ENCODE data around the gene CDK18.

CDK18 gene

DNA sequence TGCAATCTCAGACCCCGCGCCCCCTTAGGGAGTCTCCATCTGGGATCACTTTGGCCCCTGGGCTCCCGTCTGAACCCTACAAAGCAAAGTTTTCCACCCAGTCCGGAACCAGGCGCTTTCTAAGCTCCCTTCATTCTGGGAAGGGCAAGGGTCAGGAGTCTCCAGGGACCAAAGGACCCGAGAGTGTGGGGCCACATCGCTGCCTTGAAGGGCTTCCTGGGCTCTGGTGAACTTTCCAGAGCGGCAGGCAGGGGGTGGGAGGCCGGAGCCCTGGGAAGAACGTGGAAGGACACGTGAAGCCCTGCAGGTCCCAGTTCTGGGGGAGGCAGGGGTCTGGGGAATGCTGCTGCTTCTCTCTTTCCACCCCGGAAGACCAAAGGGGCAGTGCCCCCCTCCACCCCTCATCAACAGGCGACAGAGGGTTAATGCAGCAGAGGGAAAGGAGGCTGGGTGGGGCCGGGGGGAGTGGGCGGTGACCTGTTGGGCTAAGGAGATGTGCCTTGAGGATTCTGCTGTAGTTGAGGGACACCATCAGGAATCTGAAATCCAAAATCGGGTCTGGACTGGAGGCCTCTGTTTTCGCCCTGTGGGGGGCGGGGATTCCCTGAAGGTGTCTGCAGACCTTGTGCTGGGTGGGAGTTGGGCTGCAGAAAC lies 734 bp downstream of the CDK18 start:
- DNase-seq (ENCODE audit: low read depth), result no peak

DNA sequence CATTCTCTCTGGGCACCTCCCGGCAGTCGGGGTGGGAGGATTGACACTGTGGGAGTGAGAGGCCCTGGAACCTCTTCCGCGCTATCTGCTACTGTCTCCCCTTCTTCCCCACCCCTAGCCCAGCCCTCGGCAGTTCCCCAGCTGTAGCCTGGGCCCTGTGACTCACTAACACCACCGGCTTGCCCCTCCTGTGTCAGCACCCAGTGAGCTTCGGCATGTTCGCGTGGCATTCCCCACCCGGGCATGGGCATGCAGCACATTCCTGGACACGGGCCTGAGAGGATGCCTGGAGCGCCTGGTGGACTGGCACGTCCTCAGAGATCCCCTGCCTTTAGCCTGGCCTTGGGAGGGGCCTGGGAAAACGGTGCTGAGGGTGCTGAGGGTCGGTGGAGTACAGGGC lies 1.3 kb downstream of the CDK18 start:
- no peak for DNase-seq (ENCODE audit: low read depth)

DNA sequence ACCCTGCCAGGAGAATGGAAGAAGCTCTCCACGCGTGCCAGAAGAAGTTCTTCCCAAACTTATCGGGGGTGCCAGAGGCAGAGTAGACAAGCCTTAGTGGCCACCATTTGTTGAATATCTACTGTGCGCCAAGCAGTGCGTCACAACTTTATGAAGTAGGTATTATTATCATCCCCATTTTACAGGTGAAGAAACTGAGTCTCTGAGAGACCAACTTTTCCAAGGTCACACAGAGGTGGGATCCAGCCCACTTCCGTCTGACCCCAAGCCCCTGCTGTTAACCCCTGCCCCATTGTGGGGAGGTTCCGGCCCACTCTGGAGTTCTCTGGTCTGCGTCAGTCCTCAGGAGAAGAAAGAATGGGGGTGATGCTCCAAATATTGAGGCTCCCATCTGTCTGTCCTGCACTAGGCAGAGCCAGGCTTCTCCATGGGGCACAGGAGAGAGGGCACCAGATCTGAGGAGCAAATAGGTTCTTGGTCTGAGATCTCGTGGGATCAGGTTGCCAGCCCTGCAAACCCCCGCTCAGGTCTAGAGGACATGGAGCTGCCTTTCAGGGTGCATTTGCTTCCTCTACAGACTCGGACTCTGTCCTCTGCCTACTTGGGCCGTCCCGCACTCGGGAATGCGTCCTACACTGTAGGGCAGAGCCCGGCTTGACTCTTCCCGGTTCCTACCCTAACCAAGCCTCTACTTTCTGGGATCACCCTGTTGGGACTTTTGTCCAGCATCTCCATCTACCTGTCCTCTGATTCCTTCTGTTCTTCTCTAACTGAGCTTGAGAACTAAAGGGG lies 2.1 kb downstream of the CDK18 start:
- no peak for DNase-seq (ENCODE audit: low read depth)

DNA sequence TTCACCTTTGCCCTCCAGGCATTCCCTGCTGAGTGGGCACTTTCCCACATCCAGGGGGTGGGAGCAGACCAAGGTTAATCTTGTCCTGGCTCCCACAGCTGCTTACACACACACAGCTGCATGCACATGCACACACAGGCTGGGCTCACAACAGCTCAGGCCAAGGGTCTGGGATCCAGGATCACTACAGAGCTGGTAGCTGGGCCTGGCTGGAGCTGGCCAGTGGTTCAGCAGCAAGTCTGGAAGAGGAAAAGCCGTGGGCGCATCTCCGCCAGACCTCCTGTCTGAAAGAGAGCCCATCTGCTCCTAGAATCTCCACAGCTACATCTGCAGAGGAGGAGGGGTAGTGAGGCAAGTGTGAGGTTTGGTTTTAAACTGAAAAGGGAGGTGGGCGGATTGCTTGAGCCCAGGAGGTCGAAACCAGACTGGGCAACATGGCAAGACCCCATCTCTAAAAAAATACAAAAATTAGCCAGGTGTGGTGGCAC lies 3.8 kb downstream of the CDK18 start:
- DNase-seq (ENCODE audit: low read depth), result no peak

DNA sequence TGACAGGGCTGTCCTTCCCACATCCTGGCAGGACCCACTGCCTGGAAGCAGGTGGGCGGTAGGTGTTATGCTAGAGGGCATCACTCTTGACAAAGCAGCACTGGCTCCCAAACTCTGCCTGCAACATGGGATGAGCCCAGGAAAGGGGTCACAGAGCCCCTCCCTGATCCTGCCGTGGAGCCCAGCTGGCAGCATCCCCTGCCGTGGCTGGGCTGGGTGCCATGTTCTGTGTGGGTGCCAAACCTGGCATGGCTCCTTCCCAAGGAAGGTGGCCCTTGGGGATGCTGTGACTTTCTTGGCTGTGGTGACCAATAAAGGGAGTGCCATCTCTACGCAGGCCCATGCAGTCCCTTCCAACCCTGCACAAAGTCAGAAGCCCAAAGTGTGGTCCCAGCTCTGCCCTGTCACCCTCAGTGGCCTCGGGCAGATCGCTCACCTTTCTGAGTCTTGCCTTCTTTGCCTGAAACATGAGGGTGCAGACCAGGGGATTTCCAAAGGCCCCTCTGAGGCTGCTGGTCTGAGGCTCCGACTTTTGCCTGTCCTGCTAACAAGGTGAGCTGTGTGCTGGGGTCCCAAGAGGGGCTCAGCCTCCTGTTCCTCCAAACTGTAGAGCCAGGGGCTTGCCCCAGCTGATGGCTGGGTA lies 6.0 kb downstream of the CDK18 start:
- no peak for DNase-seq (ENCODE audit: low read depth)

DNA sequence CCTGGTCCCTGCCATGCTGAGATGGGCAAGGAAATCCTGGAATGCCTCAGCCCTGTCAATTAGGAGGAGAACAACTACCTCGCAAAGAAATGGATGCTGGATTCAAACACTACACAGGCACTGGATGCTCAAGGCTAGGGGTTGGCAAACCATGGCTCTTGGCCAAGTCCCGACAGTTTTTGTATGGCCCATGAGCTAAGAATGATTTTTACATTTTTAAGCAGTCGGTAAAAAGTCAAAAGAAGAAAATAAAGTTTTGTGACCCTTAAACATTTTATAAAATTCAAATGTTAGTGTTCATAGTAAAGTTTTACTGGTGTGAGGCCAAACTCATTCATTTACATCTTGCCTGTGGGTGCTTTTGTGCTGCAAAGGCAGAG lies 6.5 kb downstream of the CDK18 start:
- no peak for DNase-seq (ENCODE audit: low read depth)

DNA sequence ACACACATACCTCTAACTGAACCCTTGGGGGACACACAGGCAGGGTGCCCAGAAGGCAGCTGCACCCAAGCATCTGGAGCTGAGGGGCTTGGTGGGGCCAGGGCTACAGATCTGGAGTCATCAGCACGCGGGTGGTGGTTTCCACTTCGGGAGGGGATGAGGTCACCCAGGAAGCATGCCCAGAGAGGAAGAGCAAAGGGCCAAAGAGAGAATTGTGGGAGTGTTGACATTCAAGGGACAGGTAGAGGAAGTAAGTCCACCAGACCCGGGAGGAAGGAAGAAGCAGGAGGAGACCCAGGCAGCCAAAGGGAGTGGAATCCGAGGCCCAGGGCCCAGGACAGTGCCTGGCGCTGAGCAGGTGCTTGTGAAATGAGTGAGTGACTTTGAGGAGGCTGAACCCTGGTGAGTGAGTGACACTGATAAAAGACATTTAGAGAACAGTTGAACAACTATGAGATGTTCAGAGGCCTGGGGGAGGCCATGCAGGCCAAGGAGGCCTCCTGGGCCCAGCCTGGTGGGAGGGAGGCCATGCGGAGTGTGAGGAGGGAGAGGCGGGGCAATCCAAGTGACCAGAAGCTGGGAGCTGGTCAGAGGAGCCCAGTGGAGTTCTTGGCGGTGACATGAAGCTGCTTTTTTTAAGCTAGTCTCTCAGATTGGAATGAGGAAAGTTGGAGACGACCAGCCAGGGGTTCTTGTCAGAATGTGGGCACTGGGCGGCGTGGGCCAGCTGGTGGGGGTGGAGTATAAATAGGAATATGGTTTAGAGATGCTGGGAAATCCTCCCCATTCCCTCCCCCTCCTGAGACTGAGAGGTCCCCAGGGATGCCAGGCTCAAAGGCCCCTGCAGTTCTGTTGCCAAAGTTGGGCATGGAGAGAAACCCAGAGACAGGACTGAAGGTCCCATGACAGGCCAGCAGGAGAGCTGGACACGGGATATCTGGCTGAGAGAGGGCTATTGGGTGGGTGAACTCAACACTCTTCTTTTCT lies 7.9 kb downstream of the CDK18 start:
- DNase-seq (ENCODE audit: low read depth), result no peak

DNA sequence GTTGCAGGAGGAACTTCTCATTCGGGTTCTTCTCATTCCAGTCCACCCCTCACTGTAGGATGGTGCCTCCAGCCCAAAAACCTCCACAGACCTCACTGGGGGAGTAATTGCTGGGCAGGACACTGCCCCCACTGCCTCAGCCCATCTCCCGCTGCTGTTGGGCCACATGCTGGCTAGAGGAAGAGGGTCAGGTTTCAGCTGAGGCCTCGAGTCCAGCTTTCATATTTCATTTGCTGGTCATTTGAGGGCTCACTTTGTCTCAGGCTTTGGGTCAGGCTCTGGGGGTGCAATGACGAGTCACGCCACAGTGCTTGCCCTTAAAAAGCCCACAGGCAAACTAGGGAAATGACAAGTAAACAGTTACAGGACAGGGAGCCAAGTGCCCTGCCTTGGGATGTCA lies 9.3 kb downstream of the CDK18 start:
- no peak for DNase-seq (ENCODE audit: low read depth)

DNA sequence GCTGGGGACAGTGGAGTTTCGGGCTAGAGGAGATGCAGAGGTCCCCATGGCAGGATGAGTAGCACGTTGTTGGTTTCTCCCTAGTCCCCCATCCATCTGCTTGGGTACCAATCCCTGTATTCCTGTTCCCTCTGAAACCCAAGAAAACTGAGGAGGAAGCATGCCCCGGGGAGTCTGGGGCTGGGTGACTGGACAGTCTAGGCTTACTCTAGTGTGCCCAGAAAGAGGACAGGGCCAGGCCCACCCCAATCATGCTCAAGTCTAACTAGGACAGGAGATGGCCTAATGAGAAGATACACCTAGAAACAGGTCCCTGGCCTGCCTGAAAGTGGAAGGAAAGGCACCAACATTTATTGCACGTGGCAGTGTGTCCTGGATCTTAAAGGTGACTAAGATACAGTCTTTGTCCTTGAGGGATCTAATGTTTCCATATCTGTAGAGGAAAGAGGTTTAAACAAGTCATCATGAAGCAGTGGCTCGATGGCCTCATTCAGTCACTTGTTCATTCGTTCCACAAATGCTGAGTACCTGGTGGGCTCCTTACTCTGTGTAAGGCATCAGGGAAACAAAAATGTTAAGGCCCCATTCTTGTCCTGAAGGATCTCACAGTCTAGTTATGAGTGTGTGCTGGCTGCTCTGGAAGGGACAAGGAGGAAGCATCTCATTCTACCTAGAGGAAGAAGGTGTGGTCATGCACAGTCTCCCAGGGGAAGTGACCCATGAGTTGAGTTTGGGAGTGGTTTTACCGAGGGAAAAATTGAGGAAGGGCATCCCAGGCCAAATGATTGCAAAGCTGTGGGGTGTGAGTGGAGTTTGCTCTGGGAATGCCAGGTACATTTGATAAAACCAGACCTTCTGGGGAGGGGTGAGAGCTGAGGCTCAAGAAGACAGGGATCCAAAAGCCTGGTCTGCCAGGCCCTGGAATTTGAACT lies 10.0 kb downstream of the CDK18 start:
- no peak for DNase-seq (ENCODE audit: low read depth)

DNA sequence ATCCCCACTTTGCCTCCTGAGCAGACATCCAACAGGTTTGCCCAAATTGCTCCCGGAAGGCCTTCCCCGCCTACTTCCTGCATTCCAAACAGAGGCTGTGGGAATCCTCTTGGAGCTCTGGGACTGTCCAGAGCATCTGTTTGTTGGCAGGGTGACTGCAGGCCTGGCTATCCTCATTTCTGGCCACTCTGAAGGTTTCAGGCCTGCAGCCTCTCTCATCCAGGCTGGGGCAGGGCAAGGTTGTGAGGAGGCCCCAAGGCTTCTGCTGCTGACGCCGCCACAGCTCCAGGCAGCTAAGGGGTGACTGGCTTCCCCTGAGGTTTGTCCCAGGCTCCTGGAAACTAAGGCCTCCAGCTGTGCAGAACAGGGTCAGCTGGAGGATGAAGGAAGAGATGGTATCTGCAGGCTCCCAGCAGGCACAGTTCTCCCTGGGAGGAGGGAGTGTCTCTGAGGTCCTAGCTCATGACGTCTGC lies 11.3 kb downstream of the CDK18 start:
- no peak for DNase-seq (ENCODE audit: low read depth)

DNA sequence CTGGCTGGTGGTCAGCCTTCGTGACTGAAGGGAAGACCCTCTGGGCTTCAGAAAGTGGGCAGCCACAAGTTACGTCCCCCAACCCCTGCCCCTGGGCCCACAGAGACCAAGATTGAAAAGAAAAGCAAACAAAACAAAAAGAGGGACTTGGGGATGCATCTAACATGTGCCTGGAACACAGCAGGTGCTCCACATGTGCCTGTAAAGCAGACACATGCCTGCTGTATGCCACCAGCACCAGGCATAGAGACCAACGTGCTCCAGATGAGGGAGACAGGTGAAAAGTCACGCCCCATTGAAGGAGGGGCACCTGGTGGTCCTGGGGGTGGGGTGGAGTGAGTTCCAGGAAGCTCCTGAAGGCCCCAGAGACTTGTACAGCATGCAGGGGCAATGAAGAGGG lies 11.9 kb downstream of the CDK18 start:
- DNase-seq (ENCODE audit: low read depth), result no peak

DNA sequence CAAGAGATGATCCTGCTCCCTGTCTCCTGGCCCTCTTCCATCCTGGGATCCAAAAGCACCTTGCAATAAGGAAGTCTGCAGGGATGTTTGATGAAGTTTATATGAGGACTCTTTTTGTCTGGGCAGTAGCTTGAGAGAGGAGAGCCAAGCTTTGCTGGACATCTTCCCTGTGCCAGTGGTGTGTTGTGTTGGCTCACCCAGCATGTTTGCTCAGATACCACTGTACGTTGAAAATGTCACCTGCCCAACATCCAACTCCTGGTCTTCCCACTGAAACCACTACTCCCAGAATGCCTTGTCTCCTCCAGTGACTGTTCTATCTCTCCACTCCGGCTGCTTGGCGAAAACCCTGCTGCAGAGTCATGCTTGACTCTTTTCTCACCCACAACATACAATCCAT lies 12.8 kb downstream of the CDK18 start:
- no peak for DNase-seq (ENCODE audit: low read depth)

DNA sequence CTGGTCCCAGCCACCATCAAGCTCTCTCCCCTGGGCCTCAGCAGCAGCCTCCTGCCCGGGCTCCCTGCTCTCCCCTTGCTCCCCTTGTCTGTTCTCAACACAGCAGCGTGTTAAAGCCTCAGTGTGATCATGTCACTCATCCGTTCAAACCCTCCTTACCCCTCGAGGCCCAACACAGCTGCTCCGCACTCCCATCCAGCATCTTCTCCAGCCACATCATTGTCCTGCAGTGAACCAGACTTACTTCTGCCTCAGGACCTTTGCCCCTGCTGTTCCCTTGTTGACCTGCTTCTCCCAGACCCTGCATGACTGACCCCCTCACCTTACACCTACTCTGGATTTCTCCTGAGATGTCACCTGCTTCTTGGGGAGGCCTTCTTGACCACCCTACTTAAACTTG lies 13.3 kb downstream of the CDK18 start:
- DNase-seq (ENCODE audit: low read depth), result no peak

DNA sequence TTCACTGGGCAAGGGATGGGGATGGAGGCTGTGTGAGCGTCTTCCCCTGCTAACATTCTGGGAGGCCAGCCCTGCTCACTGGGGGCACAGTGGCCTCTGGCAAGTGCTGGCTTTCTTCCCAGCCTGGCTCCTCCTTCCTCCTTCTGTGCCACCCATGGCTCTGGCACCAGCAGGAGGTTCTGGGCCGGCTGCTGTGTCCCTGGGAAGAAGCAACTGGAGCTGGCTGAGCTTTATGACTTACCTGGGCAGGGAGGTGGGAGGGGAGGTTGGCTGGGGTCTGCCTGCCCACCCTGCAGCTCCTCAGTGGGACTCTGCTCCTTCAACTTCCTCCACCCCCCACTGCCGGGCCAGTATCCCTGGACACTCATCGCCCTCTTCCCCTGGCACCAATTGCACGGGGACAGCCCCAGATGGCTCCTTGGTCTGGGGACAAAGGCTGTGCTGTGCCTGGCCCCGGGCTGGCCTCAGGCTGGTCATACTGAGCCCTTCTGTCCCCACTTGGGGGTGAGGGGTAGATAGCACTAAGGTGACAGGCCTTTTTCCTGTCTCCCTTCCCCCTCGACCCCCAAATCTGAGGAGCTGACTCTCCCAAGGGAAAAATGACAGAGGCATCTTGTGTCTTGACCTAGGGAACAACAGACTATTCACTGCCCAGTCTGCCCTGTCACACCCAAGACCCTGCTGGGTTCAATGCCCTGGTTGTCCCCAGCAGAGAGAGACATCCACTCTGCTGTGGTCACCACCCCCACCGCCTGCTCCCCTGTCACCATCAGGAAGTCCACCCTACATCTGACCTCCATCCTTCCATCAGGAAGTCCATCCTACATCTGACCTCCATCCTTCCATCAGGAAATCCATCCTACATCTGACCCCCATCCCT lies 14.4 kb downstream of the CDK18 start:
- DNase-seq (ENCODE audit: low read depth), result no peak

DNA sequence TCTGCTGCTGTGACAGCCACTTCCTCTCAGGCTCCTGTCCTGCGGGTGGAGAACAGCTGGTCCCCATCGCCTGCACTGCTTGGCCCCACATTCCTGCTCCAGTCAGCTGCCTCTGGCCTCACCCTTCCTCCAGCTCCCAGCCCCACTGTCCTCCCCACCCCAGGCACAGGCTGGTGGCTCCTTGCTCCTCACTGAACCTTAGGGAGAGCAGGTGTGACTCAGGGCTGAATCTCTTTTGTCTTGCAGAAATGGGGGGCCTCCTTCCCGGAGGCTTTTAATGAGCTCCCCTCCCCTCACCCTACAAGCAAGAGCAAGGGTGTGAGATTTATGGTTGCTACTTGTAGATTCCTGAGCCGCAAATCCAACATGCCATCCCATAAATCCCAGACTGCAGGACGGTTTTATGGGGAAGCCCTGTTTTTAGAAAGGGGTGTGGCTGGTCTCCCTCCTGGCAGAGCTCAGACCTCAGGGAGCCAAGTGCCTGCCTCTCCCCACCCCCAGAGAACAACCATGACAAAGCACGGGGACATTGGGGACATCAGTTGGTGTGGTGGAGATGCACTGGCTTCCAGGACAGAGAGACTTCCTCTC lies 15.2 kb downstream of the CDK18 start:
- DNase-seq (ENCODE audit: low read depth), result no peak

DNA sequence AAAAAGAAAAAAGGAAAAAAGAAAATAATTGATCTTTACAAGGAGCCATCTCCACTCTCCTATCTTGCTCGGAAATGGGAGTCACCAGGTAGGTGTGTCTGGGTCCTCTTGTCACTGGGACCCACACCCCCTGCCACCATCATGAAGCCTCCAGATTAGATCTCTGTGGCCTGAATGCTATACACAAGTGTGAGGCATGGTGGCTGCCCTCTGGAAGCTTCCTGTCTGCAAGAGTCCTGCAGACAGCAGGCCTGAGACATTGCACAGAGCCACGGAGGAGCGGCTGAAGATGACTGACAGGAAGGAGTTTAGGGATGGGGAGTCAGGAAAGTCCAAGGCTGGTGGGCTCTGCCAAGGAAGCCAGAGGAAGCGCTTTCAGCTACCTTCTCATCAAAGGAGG lies 16.2 kb downstream of the CDK18 start:
- DNase-seq (ENCODE audit: low read depth), result no peak

DNA sequence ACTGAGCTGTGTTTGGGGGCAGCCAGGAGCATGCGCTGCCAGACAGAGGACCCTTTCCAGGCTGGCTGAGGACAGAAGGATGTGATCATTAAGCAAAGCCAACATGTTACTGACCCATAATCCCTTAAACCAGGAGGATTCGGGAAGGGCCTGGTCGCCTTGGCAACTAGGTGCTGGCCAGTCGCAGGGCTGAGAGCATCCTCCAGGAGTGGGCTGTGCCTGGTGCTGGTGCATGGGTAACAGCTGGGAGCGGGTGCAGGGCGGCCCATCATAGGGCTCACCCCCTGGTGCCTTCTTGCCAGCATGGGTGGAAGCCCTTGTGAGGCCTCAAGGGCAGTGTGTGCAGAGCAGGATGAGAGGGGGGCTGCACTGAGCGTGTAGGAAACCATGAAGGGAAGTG lies 17.2 kb downstream of the CDK18 start:
- no peak for DNase-seq (ENCODE audit: low read depth)

DNA sequence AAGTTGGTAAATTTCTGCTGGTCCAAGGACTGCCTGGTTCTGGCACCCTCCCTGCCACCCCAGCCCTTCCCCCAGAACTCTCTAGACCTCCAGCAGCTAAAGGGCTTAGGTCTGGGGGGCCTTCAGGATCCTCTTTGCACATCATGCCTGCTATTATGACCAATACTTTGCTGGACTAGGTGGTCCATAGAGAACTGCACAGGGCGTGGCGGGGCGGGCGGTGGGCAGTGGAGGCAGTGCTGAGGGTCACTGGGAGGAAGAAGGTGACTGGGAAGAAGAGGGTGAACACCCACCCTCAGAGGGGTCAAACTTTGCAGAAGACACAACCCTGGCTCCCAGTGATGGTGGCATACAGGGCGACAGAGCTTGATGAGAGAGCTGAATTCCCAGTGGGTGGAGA lies 18.2 kb downstream of the CDK18 start:
- DNase-seq (ENCODE audit: low read depth), result no peak

DNA sequence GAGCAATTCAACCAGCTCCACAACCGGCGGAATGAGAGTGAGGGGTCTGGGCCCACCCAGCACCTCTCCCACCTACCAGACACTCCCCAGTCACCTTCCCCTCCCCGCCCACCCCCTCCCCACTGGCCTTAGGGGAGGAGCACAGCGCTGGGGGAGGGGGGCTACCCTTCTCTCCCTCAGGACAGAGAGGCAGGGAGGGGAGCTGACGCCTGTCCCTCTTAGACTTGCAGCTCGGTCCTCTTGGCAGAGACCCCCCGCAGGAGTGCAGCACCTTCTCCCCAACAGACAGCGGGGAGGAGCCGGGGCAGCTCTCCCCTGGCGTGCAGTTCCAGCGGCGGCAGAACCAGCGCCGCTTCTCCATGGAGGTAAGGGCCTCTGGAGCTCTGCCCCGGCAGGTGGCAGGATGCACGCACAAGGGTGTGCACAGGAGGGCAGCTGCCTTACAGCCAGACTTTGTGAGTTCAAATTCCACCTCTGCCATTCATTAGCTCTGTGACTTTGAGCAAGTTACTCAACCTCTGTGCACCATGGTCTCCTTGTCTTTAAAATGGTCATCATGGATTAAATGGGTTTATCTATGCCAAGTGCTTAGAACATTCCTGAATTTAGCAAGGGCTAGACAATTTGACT lies 18.9 kb downstream of the CDK18 start:
- DNase-seq (ENCODE audit: low read depth), result no peak

Data from activated T-cell treated with anti-CD3 and anti-CD28 coated beads for 48 hours (primary cell).